GM12891 (cell line): Measurements from ENCODE around the gene ST8SIA5.

Experiments
- PAX5 ChIP-seq: IDR thresholded peaks from 2 replicates; pipeline ENCODE4 v1.6.1; 2011; ENCODE audit warnings: low read length, moderate library complexity, mild to moderate bottlenecking; ENCODE audit not compliant: insufficient read depth, severe bottlenecking
- POLR2A ChIP-seq: IDR thresholded peaks from 2 replicates; pipeline ENCODE4 v1.6.1; 2011; ENCODE audit warnings: low read depth, low read length, control low read depth
- POLR2AphosphoS5 ChIP-seq: IDR thresholded peaks from 2 replicates; pipeline ENCODE4 v1.6.1; 2011; ENCODE audit warnings: low read depth, low read length, control low read depth
- SPI1 ChIP-seq: IDR thresholded peaks from 2 replicates; pipeline ENCODE4 v1.6.1; 2011; ENCODE audit warnings: low read depth, low read length, control low read depth
- TAF1 ChIP-seq: IDR thresholded peaks from 2 replicates; pipeline ENCODE4 v1.6.1; 2011; ENCODE audit warnings: low read depth, low read length, control low read depth

DNA sequence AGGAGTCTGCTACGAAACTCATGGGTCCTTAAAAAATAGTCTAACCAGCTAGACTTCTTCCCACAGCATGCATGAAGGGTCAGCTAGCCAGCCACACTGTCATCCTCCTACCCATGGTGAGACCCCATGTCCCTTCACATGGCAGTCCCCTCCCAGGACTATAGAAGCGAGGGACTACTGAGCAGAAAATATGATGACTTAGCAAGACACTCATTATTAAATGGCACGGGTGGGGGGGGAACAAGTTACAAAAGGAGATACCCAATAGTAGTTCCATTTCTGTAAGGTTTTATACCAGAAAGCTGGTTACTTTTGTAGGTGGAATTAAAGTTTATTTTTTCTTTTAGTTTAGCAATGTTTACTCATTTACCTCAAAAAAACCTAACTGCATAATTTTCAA is 31.5 kb downstream of the ST8SIA5 start:
- TF ChIP-seq POLR2AphosphoS5 (no peak), POLR2A (no peak), PAX5 (no peak), SPI1 (no peak), TAF1 (no peak)
